ENCODE measurements around the gene ELK3.

GRCh38 chr12:96192926-96193573 lies 1.1 kb upstream of the ELK3 start:
- no peak for TF ChIP-seq POLR2AphosphoS5 (IDR thresholded peaks at IDR 0.05)
- TF ChIP-seq CTCF (IDR thresholded peaks at IDR 0.05), result no peak
- no peak for TF ChIP-seq EP300 (IDR thresholded peaks at IDR 0.05)
- TF ChIP-seq POLR2A (IDR thresholded peaks at IDR 0.05), result no peak

Data from stomach (tissue), 4 donors.